T-helper 1 cell (primary cell): ENCODE data around the gene HOXD3.
A peak's percentile ranks its signal among the peaks of the same experiment; 100 is the strongest.

Experiments used
- DNase-seq, 5 donors: peaks; one replicate each; pipeline ENCODE4 v3.0.0-alpha.2; 2012 to 2020

Gene HOXD3

GRCh38 chr2:176132205-176133171 lies 24.6 kb upstream of the HOXD3 start:
- peak in 1 of 5 donors; percentile 29 for DNase-seq

GRCh38 chr2:176133389-176133788 lies 23.7 kb upstream of the HOXD3 start:
- no peak for DNase-seq

GRCh38 chr2:176134035-176134434 lies 23.1 kb upstream of the HOXD3 start:
- DNase-seq: no peak

- no peak for DNase-seq
Measured at GRCh38 chr2:176135035-176135440, 22.1 kb upstream of the HOXD3 start.

GRCh38 chr2:176136374-176137251 lies 20.5 kb upstream of the HOXD3 start:
- no peak for DNase-seq

- no peak for DNase-seq
Measured at GRCh38 chr2:176137252-176137580, 19.9 kb upstream of the HOXD3 start.

GRCh38 chr2:176137906-176138305 lies 19.2 kb upstream of the HOXD3 start:
- no peak for DNase-seq

- DNase-seq: no peak
Measured at GRCh38 chr2:176138526-176138922, 18.6 kb upstream of the HOXD3 start.

GRCh38 chr2:176138923-176139660 lies 18.0 kb upstream of the HOXD3 start:
- no peak for DNase-seq

GRCh38 chr2:176139661-176140512 lies 17.2 kb upstream of the HOXD3 start:
- no peak for DNase-seq

GRCh38 chr2:176140513-176141317 lies 16.4 kb upstream of the HOXD3 start:
- DNase-seq: peak in 4 of 5 donors; percentile 35 to 67 (median 46)

GRCh38 chr2:176142281-176142680 lies 14.8 kb upstream of the HOXD3 start:
- no peak for DNase-seq

- no peak for DNase-seq
Measured at GRCh38 chr2:176145085-176145969, 11.8 kb upstream of the HOXD3 start.

GRCh38 chr2:176146101-176146500 lies 11.0 kb upstream of the HOXD3 start:
- no peak for DNase-seq

- DNase-seq: no peak
Measured at GRCh38 chr2:176146645-176147044, 10.5 kb upstream of the HOXD3 start.

GRCh38 chr2:176147210-176147799 lies 9.8 kb upstream of the HOXD3 start:
- DNase-seq: no peak

- no peak for DNase-seq
Measured at GRCh38 chr2:176147800-176148496, 9.2 kb upstream of the HOXD3 start.

GRCh38 chr2:176148751-176149421 lies 8.2 kb upstream of the HOXD3 start:
- no peak for DNase-seq
